Skin of body (tissue), 3 donors: ENCODE data around the gene ZER1. TPM values are rescaled to one million over a fixed set of nuclear protein-coding genes. Genes with fewer than 3 reads are reported as not detected.
"Not testable (repeated sequence)": the region's sequence is repeated elsewhere in the genome, so short reads cannot be mapped to it uniquely, and the experiment has no call there.

Experiments
- DNase-seq: peaks from one replicate; lab custom pipeline; 2025; lab: John Stamatoyannopoulos, UW
- small RNA-seq: library from RNA; depleted of rRNA; stranded (forward); fragments of <200 nt; gene quantifications from one replicate; pipeline ENCODE3, GENCODE V24; 2014; ENCODE audit warnings: low replicate concordance
- total RNA-seq: library from RNA; depleted of rRNA; stranded (reverse); fragments of >200 nt; gene quantifications from one replicate; pipeline ENCODE4 v1.2.3, GENCODE V29; 2014

The ZER1 gene
- total RNA-seq, 1 donor from 2014 or later = 18.1 TPM

DNA sequence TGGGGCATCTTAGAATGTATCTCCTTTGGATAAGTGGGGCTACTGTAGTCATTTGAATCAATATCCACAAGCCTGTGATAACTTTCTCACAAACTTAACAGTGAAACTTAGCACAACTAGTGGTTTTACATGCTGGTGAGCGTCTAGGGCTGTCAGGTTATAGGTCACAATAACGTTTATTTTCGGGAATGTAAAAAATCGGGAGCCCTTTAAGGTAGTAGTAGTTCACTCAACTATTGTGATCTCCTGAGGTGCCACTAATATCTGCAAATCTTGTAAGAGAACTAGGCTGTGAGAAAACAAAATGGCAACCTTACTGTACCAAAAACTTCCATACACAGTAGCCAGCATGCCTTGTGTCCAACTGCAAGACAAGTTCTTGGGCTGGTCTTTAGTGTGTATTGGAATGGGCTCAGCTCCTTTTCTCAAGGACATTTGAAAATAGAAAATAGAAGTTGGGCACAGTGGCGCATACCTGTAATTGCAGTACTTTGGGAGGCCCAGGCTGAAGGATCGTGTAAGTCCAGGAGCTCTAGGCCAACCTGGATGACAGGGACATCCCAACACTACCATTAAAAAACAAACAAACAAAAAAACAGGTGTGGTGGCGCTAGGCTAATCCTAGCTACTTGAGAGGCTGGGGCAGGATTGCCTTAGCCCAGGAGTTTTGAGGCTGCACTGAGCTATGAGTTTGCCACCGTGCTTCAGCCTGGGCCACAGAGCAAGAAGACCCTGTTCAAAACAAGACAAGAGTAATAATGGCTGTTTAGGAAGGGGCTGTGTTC is 74.6 kb downstream of the ZER1 start:
- DNase-seq = no peak

DNA sequence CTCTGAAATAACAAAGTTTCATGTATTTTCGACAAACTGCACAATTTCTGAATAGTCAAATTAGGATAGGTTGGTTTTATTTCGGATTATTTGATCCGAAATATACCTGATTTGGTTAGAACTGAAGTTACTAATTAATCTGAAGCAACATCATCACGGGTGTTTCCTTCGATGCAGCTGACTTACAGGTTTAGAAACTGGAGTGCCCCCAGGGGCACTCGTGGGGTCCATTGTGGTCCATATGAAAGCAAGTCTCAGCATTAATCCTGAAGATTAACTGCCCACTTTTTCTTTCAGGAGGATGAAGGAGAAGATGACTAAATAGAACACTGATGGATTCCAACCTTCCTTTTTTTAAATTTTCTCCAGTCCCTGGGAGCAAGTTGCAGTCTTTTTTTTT is 77.4 kb downstream of the ZER1 start:
- no peak for DNase-seq

DNA sequence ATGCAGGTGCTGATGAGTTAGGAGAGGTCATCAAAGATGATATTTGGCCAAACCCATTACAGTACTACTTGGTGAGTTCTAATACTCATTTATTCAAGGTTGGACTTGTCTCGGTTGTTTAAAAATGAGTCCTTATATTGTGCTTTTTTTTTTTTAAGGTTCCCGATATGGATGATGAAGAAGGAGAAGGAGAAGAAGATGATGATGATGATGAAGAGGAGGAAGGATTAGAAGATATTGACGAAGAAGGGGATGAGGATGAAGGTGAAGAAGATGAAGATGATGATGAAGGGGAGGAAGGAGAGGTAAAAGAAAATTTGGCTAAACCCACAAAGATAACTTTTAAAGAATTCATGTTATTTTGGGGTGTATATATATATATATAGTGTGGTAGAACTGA is 78.0 kb downstream of the ZER1 start:
- not testable (repeated sequence) for DNase-seq

DNA sequence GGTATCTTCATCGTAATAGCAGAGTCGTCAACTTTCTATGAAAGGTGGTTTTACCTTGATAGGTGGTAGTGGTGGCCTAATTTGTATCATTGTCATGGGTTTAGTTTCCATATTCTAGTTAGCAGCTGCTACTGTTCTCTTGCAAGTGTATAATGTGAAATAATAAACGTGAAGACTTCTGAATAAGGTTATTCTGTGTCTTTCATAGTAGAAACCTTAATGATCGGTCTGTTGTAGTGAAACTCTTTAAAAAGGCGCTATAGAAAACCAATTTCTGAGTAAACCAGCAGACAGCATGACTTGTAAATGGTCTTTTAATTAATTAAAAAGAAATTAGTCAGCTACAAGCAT is 81.1 kb downstream of the ZER1 start:
- DNase-seq = no peak

DNA sequence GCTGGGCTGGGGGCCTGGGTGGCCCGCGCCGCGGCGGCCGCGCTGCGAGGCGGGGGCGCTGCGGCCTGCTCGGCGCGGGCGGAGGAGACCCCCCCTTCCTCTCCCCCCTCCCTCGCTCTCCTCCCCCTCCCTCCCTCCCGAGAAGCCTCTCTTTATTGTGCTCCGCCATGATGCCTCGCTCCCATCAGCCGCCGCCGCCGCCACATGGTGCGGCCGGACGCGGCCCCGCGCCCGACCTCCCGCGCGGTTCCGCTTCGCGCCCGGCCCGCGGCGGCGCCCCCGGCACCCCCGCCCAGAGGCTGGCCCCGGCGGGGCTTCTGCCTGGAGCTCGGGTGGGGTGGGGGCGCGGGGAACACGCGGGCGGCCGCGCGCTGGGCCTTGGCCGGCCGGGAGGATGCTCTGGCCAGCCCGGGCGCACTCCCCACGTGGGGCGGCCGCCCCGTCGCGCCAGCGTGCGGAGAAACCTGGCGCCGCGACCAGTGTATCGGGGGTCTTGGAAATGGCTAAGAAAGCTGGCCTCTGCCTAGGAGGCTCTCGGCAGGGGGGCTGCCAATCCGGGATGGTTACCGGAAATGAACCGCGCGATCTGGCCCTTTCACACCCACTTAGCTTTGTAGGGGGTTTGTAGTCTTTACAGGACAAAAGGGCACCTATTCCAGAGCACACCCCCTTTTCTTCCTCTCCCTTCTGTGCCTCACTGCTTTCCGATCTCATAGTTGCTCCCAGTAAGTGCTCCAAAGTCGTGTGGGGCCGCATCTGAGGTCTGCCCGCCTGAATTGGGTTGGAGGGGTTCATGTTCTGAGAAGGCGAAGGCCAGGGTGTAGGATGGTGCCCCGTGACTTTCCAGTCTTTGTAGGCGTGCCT is 81.7 kb downstream of the ZER1 start:
- DNase-seq = peak; percentile 6

DNA sequence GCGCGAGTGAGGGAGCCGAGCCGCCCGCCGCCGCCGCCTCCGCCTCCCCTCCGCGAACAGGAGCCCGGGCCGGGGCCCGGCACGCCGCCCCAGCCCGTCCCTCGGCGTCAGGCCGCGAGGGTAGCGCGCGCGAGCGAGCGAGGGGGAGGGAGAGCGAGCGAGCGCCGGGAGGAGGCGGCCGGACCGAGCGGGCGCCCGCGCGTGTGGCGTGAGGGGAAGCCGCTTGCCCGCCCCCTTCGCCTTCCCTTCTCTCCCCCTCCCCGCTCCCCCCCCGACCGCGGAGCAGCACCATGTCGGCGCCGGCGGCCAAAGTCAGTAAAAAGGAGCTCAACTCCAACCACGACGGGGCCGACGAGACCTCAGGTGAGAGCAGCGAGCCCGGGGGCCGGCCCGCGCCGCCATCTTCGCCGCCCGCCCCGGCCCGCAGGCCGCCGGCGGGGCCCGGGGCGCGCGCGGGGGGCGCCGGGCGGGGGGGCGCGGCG is 82.4 kb downstream of the ZER1 start:
- DNase-seq = no peak

DNA sequence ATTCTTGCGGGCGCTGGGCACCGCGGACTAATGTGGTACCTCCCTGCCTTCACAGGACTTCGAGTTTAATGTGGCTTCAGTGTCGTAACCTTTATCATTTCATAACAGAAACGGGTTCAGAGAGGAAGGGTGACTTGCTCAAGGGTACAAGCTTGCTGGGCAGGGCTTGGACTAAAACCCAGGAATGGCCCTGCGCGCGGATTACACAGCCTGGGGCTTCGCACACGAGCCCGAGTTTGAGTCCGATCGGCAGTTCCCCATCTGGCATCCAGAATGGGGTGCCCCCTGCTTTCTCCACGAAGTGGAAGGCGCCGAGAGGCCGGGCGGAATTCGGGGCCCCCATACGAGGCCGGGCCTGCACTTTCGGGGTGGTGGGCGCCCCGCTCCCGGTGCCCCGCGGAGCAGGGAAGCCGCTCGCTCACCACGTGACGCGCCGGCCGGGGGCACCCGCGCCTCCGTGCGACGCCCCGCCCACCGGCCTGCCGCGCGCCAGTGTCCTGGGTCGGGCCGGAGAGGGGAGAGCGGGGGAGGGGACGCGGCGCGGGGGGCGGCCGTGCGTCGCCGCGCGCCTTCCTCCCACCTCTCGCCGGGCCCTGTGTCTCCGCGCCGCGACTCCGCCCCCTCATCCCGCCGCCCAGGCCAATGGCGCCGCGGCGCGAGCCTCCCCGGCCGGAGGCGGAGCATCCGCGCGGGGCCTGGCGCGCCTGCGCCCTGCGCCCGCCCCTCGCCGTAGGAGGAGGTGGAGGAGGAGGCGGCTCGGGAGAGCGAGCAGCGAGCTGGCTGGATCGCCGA is 83.0 kb downstream of the ZER1 start, which contains the start of gene SET:
Gene SET, plus strand, starts transcription at position 722 of the 792 bp plus-strand sequence. CDS start 361 bp downstream, outside the sequence.
- peak; percentile 93 for DNase-seq

GRCh38 chr9:128687453-128687852 is 84.3 kb downstream of the ZER1 start:
- DNase-seq = no peak

DNA sequence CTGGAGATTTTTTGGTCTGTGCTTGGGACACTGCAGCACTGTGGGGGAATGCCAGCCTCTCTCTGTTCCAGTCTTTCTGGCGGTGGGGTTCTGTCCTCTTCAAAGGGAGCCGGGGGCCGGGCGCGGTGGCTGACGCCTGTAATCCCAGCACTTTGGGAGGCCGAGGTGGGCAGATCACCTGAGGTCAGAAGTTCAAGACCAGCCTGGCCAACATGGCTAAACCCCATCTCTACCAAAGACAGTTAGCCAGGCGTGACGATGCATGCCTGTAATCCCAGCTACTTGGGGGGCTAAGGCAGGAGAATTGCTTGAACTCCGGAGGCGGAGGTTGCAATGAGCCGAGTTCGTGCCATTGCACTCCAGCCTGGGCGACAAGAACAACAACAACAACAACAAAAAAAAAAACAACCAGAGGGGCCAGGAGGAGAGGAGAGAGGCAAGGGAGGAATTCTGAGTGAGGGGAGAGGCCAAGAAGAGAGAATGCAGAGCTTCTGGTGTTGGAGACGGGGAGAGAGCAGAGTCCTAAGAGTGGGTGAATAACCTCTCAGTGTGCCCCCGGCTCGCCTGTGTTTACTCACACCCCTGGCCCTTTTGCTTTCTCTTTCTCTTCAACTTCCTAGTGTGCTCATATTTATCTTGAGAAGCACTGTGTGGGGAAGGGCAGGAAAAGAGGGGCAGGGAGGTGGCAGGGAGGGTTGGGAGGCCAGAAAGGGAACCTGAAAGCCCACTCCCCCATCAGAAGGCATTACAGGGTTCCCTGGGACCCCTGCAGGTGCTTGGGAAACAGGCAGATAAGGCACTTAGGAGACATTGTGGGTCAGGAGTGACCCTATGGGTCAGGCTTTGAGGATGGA is 85.9 kb downstream of the ZER1 start:
- DNase-seq = no peak

DNA sequence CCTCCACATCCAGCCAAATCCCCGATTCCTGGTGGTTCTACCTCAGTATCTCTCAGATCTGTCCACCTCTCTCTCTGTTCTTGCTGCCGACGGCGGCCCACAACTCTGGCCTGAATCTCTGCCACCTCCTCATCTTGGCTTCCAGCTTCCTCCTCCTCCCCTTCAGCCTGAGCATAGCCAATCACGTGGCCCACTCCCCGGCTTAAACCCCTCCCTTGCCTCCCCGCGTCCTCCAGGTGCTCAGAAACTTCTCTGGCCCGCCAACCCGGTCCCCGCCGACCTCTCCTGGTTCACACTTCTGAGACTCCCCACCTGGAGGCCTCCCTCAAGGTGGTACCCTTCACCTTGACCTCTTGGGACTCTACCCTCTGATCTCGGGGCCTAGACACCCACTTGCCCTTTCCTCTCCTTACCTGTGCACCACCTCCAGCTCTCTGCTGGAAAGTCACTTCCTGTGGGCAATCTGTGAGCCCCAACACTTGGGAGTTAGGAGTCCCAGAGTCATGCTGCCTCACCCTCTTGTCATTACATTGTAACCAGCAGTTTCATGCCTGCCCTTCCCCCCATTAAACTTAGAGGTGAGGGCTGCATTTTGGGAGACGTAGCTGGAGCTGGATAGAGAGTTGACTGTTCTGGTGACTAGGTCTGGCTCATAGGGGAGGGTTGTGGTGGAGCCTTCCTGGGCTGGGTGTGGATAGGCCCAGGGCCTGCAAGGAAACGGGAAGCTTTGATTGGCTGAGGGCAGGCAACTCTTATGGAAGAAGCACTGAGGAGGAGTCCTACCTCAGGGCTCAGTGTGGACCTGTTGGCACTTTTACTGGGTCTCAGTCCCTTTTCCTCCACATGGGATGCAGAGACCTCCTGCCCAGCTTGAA is 87.2 kb downstream of the ZER1 start:
- DNase-seq = peak; percentile 33

DNA sequence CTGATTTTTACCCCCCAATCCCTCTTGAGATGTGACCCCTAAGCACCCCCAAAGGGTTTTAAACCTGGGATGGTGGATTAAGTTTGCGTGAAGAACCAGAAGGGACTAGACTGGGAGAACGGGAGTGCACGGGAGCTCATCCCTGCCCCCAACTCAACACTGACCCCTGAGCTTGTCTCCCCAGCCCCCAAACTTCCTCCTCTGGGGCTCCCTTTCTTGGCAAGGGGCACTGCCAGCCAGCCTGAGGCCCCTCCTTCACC is 87.7 kb downstream of the ZER1 start:
- no peak for DNase-seq

DNA sequence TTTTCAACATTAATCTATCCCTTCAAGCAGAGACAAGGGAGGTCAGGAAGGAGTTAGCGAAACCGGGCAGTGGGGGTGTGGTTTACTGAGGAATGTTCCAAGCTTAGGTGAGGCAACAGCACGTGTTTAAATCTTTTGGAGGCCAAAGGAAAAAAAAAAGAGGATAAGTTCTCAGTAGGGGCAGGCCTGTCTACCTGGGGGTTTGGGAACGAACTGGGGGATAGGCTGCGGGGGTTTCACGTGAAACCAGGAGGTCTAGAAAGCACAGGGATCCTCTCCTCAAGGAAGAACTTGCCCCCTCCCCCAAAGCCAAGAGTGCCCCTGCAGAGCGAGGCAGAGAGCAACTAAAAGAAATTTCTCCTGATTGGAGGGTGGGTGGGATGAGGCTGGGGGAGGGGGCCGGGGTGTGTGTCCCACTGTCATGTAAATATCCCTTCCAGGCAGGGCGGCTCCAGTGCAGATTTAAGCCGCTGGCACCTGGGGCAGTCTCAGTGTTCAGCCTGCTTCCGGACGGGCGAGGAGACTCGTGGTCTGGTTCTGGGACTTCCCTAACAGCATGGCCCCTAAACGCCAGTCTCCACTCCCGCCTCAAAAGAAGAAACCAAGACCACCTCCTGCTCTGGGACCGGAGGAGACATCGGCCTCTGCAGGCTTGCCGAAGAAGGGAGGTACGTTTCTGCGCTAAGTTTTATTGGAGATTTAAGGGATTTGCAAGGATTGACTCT is 88.2 kb downstream of the ZER1 start:
- DNase-seq = no peak

Small RNA genes within 50 kb of the gene (small RNA-seq; reads per million reads assigned to genes)
- gene RF00017 (not detected), gene RN7SL560P (not detected)

Other genes starting within 250 kb of the ZER1 start
- 269 TPM for gene SPTAN1, start 219.3 kb downstream of the ZER1 start, total RNA-seq
- 21.1 TPM for gene DYNC2I2, start 115.1 kb downstream of the ZER1 start, total RNA-seq
- gene SET, start 82.7 kb downstream of the ZER1 start, total RNA-seq = 298 TPM
- gene PKN3, start 69.4 kb downstream of the ZER1 start, total RNA-seq = 2.0 TPM
- gene ZDHHC12, start 47.8 kb downstream of the ZER1 start, total RNA-seq = 7.5 TPM
- gene TBC1D13, start 15.3 kb upstream of the ZER1 start, total RNA-seq = 7.1 TPM
- gene ENDOG, start 46.6 kb upstream of the ZER1 start, total RNA-seq = 7.0 TPM
- gene SPOUT1, start 57.9 kb upstream of the ZER1 start, total RNA-seq = 10.6 TPM
- 3.4 TPM for gene KYAT1, start 110.0 kb upstream of the ZER1 start, total RNA-seq
- 27.5 TPM for gene LRRC8A, start 110.2 kb upstream of the ZER1 start, total RNA-seq
- 13.5 TPM for gene PHYHD1, start 149.1 kb upstream of the ZER1 start, total RNA-seq
- 7.8 TPM for gene DOLK, start 175.7 kb upstream of the ZER1 start, total RNA-seq
- 49.8 TPM for gene NUP188, start 175.8 kb upstream of the ZER1 start, total RNA-seq